H9 (cell line): ENCODE results near the gene UPK3A. TPM values are rescaled to one million over a fixed set of nuclear protein-coding genes. Genes with fewer than 3 reads are reported as not detected.

Experiments
- DNase-seq: peaks from one replicate; pipeline ENCODE4 v3.0.0-alpha.2; 2017
- H2AFZ ChIP-seq: one replicate; pipeline ENCODE4 v1.6.1; 2013; ENCODE audit warnings: mild to moderate bottlenecking, low read length, control low read depth, moderate library complexity
- H2AK5ac ChIP-seq: 2 replicates; pipeline ENCODE4 v1.6.1; 2013; ENCODE audit warnings: low read length, control low read depth, mixed read lengths; ENCODE audit not compliant: insufficient read length
- H2BK120ac ChIP-seq: one replicate; pipeline ENCODE4 v1.6.1; 2013; ENCODE audit warnings: low read depth, mild to moderate bottlenecking, low read length, control low read depth, inconsistent platforms; ENCODE audit not compliant: poor library complexity, severe bottlenecking
- H2BK12ac ChIP-seq: 2 replicates; pipeline ENCODE4 v1.6.1; 2013; ENCODE audit warnings: low read length, control low read depth, mixed read lengths, low read depth; ENCODE audit not compliant: insufficient read length
- H2BK15ac ChIP-seq: 2 replicates; pipeline ENCODE4 v1.6.1; 2013; ENCODE audit warnings: low read depth, low read length, control low read depth
- H2BK20ac ChIP-seq: one replicate; pipeline ENCODE4 v1.6.1; 2013; ENCODE audit warnings: low read depth, mild to moderate bottlenecking, low read length, control low read depth, inconsistent platforms; ENCODE audit not compliant: poor library complexity, severe bottlenecking
- H2BK5ac ChIP-seq: 2 replicates; pipeline ENCODE4 v1.6.1; 2013; ENCODE audit warnings: low read length, control low read depth, mixed read lengths; ENCODE audit not compliant: insufficient read length
- H3K14ac ChIP-seq: 2 replicates; pipeline ENCODE4 v1.6.1; 2013; ENCODE audit warnings: low read length, control low read depth; ENCODE audit not compliant: insufficient read depth
- H3K18ac ChIP-seq: 2 replicates; pipeline ENCODE4 v1.6.1; 2013; ENCODE audit warnings: low read depth, mild to moderate bottlenecking, mixed read lengths, low read length, control low read depth; ENCODE audit not compliant: insufficient read length
- H3K23ac ChIP-seq: 2 replicates; pipeline ENCODE4 v1.6.1; 2013; ENCODE audit warnings: low read length, control low read depth, mixed read lengths, low read depth; ENCODE audit not compliant: insufficient read length
- H3K23me2 ChIP-seq: 2 replicates; pipeline ENCODE4 v1.6.1; 2013; ENCODE audit warnings: low read depth, mild to moderate bottlenecking, mixed read lengths, low read length, control low read depth; ENCODE audit not compliant: insufficient read length, poor library complexity, severe bottlenecking
- H3K27ac ChIP-seq: 2 replicates; pipeline ENCODE4 v1.5.1; 2013; ENCODE audit warnings: low read length, control low read depth, mixed read lengths, low read depth; ENCODE audit not compliant: insufficient read length
- H3K27me3 ChIP-seq: 2 replicates; pipeline ENCODE4 v1.6.1; 2013; ENCODE audit warnings: low read length, control low read depth, inconsistent platforms; ENCODE audit not compliant: insufficient read depth
- H3K4ac ChIP-seq: 2 replicates; pipeline ENCODE4 v1.6.1; 2013; ENCODE audit warnings: low read depth, mild to moderate bottlenecking, control low read depth, inconsistent platforms, low read length, moderate library complexity
- H3K4me1 ChIP-seq: 2 replicates; pipeline ENCODE4 v1.6.1; 2013; ENCODE audit warnings: low read length, control low read depth, inconsistent platforms; ENCODE audit not compliant: insufficient read depth
- H3K4me2 ChIP-seq: 2 replicates; pipeline ENCODE4 v1.6.1; 2013; ENCODE audit warnings: low read length, control low read depth, mixed read lengths; ENCODE audit not compliant: insufficient read length, insufficient read depth
- H3K56ac ChIP-seq: 2 replicates; pipeline ENCODE4 v1.6.1; 2013; ENCODE audit warnings: low read depth, mild to moderate bottlenecking, mixed read lengths, low read length, control low read depth; ENCODE audit not compliant: insufficient read length
- H3K79me1 ChIP-seq: 2 replicates; pipeline ENCODE4 v1.6.1; 2013; ENCODE audit warnings: low read depth, mild to moderate bottlenecking, moderate library complexity, low read length, control low read depth, inconsistent platforms; ENCODE audit not compliant: insufficient read depth, poor library complexity, severe bottlenecking
- H3K79me2 ChIP-seq: 2 replicates; pipeline ENCODE4 v1.6.1; 2013; ENCODE audit warnings: low read length, control low read depth, inconsistent platforms; ENCODE audit not compliant: insufficient read depth
- H3K9ac ChIP-seq: 2 replicates; pipeline ENCODE4 v1.6.1; 2013; ENCODE audit warnings: low read length, control low read depth, mixed read lengths; ENCODE audit not compliant: insufficient read length; ENCODE audit errors: extremely low read depth
- H3K9me3 ChIP-seq: one replicate; pipeline ENCODE4 v1.6.1; 2013; ENCODE audit warnings: low read depth, low read length, inconsistent platforms; ENCODE audit not compliant: control insufficient read depth
- H3T11ph ChIP-seq: one replicate; pipeline ENCODE4 v1.6.1; 2013; ENCODE audit warnings: mild to moderate bottlenecking, low read length, control low read depth, inconsistent platforms
- H4K20me1 ChIP-seq: one replicate; pipeline ENCODE4 v1.6.1; 2013; ENCODE audit not compliant: control insufficient read depth, insufficient read length, insufficient read depth
- H4K5ac ChIP-seq: 2 replicates; pipeline ENCODE4 v1.6.1; 2013; ENCODE audit warnings: low read depth, mild to moderate bottlenecking, mixed read lengths, low read length, control low read depth; ENCODE audit not compliant: insufficient read length
- H4K8ac ChIP-seq: replicated peaks from 2 replicates; pipeline ENCODE4 v1.6.1; 2013; ENCODE audit warnings: low read length, control low read depth, mixed read lengths, low read depth; ENCODE audit not compliant: insufficient read length
- H4K91ac ChIP-seq: 2 replicates; pipeline ENCODE4 v1.6.1; 2013; ENCODE audit warnings: low read depth, mild to moderate bottlenecking, moderate library complexity, mixed read lengths, low read length, control low read depth; ENCODE audit not compliant: insufficient read length
- H3K27ac Mint-ChIP-seq, 3 experiments: 2 replicates in 2 of 3; 3 replicates in 1 of 3; pipeline ENCODE4 v1.8.0; 2020 to 2021; ENCODE audit warnings: mixed read lengths in 3 of 3, mild to moderate bottlenecking in 1 of 3, moderate library complexity in 1 of 3
- H3K27me3 Mint-ChIP-seq: 2 replicates; pipeline ENCODE4 v1.8.0; 2021; ENCODE audit warnings: low read depth, mild to moderate bottlenecking, moderate library complexity, mixed read lengths
- H3K36me3 Mint-ChIP-seq, 3 experiments: 2 replicates in 2 of 3; 3 replicates in 1 of 3; pipeline ENCODE4 v1.8.0; 2020 to 2021; ENCODE audit warnings: low read depth in 3 of 3, mixed read lengths in 3 of 3; ENCODE audit not compliant: insufficient read depth in 1 of 3
- H3K4me1 Mint-ChIP-seq, 2 experiments: 2 replicates each; pipeline ENCODE4 v1.8.0; 2020; ENCODE audit warnings: mixed read lengths in 2 of 2
- H3K4me3 Mint-ChIP-seq, 2 experiments: 2 replicates in 1 of 2; 3 replicates in 1 of 2; pipeline ENCODE4 v1.8.0; 2020 to 2021; ENCODE audit warnings: mild to moderate bottlenecking in 2 of 2, mixed read lengths in 2 of 2, moderate library complexity in 1 of 2
- H3K9me3 Mint-ChIP-seq, 2 experiments: 2 replicates in 1 of 2; 3 replicates in 1 of 2; pipeline ENCODE4 v1.8.0; 2020; ENCODE audit warnings: mild to moderate bottlenecking in 2 of 2, mixed read lengths in 2 of 2, moderate library complexity in 1 of 2
- WGBS: extraction: QIAGEN DNeasy Blood & Tissue Kit; methylation state at CpG from one replicate; pipeline ENCODE4 v1.1.7; 2013; ENCODE audit warnings: missing lambda C conversion rate, low lambda C conversion rate, mixed read lengths; ENCODE audit not compliant: insufficient read length; ENCODE audit errors: extremely low coverage; 5-methylcytosine and 5-hydroxymethylcytosine counted together
- total RNA-seq: library from RNA; stranded (reverse); gene quantifications from 2 replicates; pipeline ENCODE4 v1.2.1, GENCODE V29; 2021
- TF ChIP-seq, protein P1 (sequence below): fragments of 200-600 bp; sonication (generic); conservative IDR thresholded peaks from 3 replicates; pipeline ENCODE4 v1.8.0; 2021; ENCODE audit warnings: antibody characterized with exemption, mild to moderate bottlenecking

UPK3A gene
- total RNA-seq, 1 experiment from 2014 or later = not detected

GRCh38 chr22:45317551-45318167 is 32.9 kb downstream of the UPK3A start:
- Histone ChIP-seq H2BK15ac (no peak overlapping the region), H3K23me2 (no peaks in the 10 kb centered on the region), H2AK5ac (no peak overlapping the region), H2AFZ (no peak overlapping the region), H2BK5ac (no peak overlapping the region), H3T11ph (no peak overlapping the region), H3K9me3 (no peaks in the 10 kb centered on the region), H4K8ac (no peak overlapping the region), H3K23ac (no peak overlapping the region), H4K5ac (no peak overlapping the region), H2BK12ac (no peak overlapping the region), H3K4me1 (no peaks in the 10 kb centered on the region; the same call in 1 of the 2 replicates), H3K27ac (no peak overlapping the region), H3K79me2 (no peaks in the 10 kb centered on the region; the same call in 1 of the 2 replicates), H2BK120ac (peak overlapping the region; percentile 26), H3K56ac (no peak overlapping the region), H3K14ac (no peak overlapping the region), H3K79me1 (peaks cover 5% of the 10 kb centered on the region), H3K9ac (no peak overlapping the region), H2BK20ac (no peak overlapping the region), H3K27me3 (no peaks in the 10 kb centered on the region), H4K20me1 (no peaks in the 10 kb centered on the region), H4K91ac (no peak overlapping the region), H3K4me2 (no peak overlapping the region), H3K18ac (no peak overlapping the region), H3K4ac (no peak overlapping the region; the same call in 1 of the 2 replicates)
- Mint-ChIP-seq H3K36me3 (peaks cover 0 to 9% (median 7%) of the 10 kb centered on the region in 3 experiments; a peak in 5 of 7 replicates), H3K27me3 (no peaks in the 10 kb centered on the region), H3K4me3 (no peak overlapping the region), H3K9me3 (no peaks in the 10 kb centered on the region), H3K27ac (peak overlapping the region in 2 of 3 experiments; percentile 7 to 68; a peak in 2 of 7 replicates), H3K4me1 (peaks cover 25 to 34% of the 10 kb centered on the region in 2 experiments)
- DNase-seq = peak; percentile 63
- TF ChIP-seq, protein P1, sequence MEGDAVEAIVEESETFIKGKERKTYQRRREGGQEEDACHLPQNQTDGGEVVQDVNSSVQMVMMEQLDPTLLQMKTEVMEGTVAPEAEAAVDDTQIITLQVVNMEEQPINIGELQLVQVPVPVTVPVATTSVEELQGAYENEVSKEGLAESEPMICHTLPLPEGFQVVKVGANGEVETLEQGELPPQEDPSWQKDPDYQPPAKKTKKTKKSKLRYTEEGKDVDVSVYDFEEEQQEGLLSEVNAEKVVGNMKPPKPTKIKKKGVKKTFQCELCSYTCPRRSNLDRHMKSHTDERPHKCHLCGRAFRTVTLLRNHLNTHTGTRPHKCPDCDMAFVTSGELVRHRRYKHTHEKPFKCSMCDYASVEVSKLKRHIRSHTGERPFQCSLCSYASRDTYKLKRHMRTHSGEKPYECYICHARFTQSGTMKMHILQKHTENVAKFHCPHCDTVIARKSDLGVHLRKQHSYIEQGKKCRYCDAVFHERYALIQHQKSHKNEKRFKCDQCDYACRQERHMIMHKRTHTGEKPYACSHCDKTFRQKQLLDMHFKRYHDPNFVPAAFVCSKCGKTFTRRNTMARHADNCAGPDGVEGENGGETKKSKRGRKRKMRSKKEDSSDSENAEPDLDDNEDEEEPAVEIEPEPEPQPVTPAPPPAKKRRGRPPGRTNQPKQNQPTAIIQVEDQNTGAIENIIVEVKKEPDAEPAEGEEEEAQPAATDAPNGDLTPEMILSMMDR = peak; percentile 46
- no CpG with 5 or more reads among the region's 19 CpGs for WGBS
